Measurements from ENCODE around the gene GLG1. TPM values are rescaled to one million over a fixed set of nuclear protein-coding genes. Genes with fewer than 3 reads are reported as not detected.
A peak's percentile ranks its signal among the peaks of the same experiment; 100 is the strongest.

GLG1 gene
- total RNA-seq, 1 experiment from 2014 or later: 117 TPM

GRCh38 chr16:74652249-74652648, 45.3 kb upstream of the GLG1 start:
- no TSS peak for BruUV-seq (replicated peaks)
- H3K36me3 ChIP-seq (ENCODE audit: low read depth): peaks cover 31% of the 10 kb centered on the region
- TF ChIP-seq CTCF (conservative IDR thresholded peaks at IDR 0.05): no peak
- TF ChIP-seq EZH2 (IDR thresholded peaks at IDR 0.05; ENCODE audit: low read depth): no peak
- H3K4me1 ChIP-seq (replicated peaks; ENCODE audit: insufficient read depth): 0 out of 2 replicates have a peak, but pooled peaks cover 8% of the 10 kb centered on the region
- no peak overlapping the region for H3K27ac ChIP-seq
- H3K9me2 ChIP-seq (ENCODE audit: insufficient read depth): no peaks in the 10 kb centered on the region
- no peak overlapping the region for H3K4me3 ChIP-seq
- CTCF ChIA-PET: interaction anchor here (0.5 kb wide), 1 partner anchor 139 kb away, joined by 3 read pairs; no protein-coding TSS in a partner anchor
- no peak overlapping the region for H3K4me2 ChIP-seq
- POLR2A ChIA-PET (ENCODE audit: unreplicated experiment): interaction anchor here (0.6 kb wide), 1 partner anchor 776 kb away, joined by 3 read pairs; no protein-coding TSS in a partner anchor
- peaks cover 29% of the 10 kb centered on the region for H3F3A ChIP-seq (ENCODE audit: insufficient read depth, low read depth)
- no peak for DNase-seq
- H4K20me1 ChIP-seq (ENCODE audit: insufficient read depth): peaks cover 44% of the 10 kb centered on the region
- intact Hi-C loops (cut with micrococcal nuclease; ENCODE audit: unreplicated experiment): no loop called here
- H2AFZ ChIP-seq: no peak overlapping the region
- no peaks in the 10 kb centered on the region for H3K9me3 ChIP-seq (ENCODE audit: insufficient read depth, low read depth)
- H3K79me2 ChIP-seq (ENCODE audit: low read depth): peaks cover 63% of the 10 kb centered on the region
- H3K27me3 ChIP-seq (ENCODE audit: insufficient read depth, low read depth): no peaks in the 10 kb centered on the region

- BruUV-seq (replicated peaks): no TSS peak
- Histone ChIP-seq H3K4me2 (no peak overlapping the region), H3K27me3 (ENCODE audit: insufficient read depth, low read depth) (no peaks in the 10 kb centered on the region), H3F3A (ENCODE audit: insufficient read depth, low read depth) (peaks cover 25% of the 10 kb centered on the region), H4K20me1 (ENCODE audit: insufficient read depth) (peaks cover 40% of the 10 kb centered on the region), H2AFZ (no peak overlapping the region), H3K4me1 (replicated peaks; ENCODE audit: insufficient read depth) (0 out of 2 replicates have a peak, but pooled peaks cover 8% of the 10 kb centered on the region), H3K27ac (no peak overlapping the region), H3K4me3 (no peak overlapping the region), H3K9me3 (ENCODE audit: insufficient read depth, low read depth) (no peaks in the 10 kb centered on the region), H3K79me2 (ENCODE audit: low read depth) (peaks cover 61% of the 10 kb centered on the region), H3K36me3 (ENCODE audit: low read depth) (peaks cover 28% of the 10 kb centered on the region), H3K9me2 (ENCODE audit: insufficient read depth) (no peaks in the 10 kb centered on the region)
- intact Hi-C loops (cut with micrococcal nuclease; ENCODE audit: unreplicated experiment): no loop called here
- no peak for DNase-seq
- no peak for TF ChIP-seq CTCF (conservative IDR thresholded peaks at IDR 0.05)
- no peak for TF ChIP-seq EZH2 (IDR thresholded peaks at IDR 0.05; ENCODE audit: low read depth)
- ChIA-PET CTCF (interaction anchor here (0.5 kb wide), 1 partner anchor 139 kb away, joined by 3 read pairs; no protein-coding TSS in a partner anchor), POLR2A (ENCODE audit: unreplicated experiment) (interaction anchor here (0.6 kb wide), 1 partner anchor 776 kb away, joined by 3 read pairs; no protein-coding TSS in a partner anchor)
Measured at GRCh38 chr16:74651841-74652240, 44.9 kb upstream of the GLG1 start.

GRCh38 chr16:74650966-74651567, 44.2 kb upstream of the GLG1 start:
- no peak overlapping the region for H3K4me3 ChIP-seq
- CTCF ChIA-PET: no interaction called here
- no peak for DNase-seq
- H3F3A ChIP-seq (ENCODE audit: insufficient read depth, low read depth): peaks cover 23% of the 10 kb centered on the region
- peaks cover 24% of the 10 kb centered on the region for H3K36me3 ChIP-seq (ENCODE audit: low read depth)
- no peaks in the 10 kb centered on the region for H3K27me3 ChIP-seq (ENCODE audit: insufficient read depth, low read depth)
- intact Hi-C loops (cut with micrococcal nuclease; ENCODE audit: unreplicated experiment): no loop called here
- H4K20me1 ChIP-seq (ENCODE audit: insufficient read depth): peaks cover 37% of the 10 kb centered on the region
- H3K9me2 ChIP-seq (ENCODE audit: insufficient read depth): no peaks in the 10 kb centered on the region
- H2AFZ ChIP-seq: no peak overlapping the region
- H3K27ac ChIP-seq: no peak overlapping the region
- BruUV-seq (replicated peaks): no TSS peak
- 0 out of 2 replicates have a peak, but pooled peaks cover 8% of the 10 kb centered on the region for H3K4me1 ChIP-seq (replicated peaks; ENCODE audit: insufficient read depth)
- peak; percentile 76 for TF ChIP-seq CTCF (conservative IDR thresholded peaks at IDR 0.05)
- no peak for TF ChIP-seq EZH2 (IDR thresholded peaks at IDR 0.05; ENCODE audit: low read depth)
- H3K4me2 ChIP-seq: no peak overlapping the region
- POLR2A ChIA-PET (ENCODE audit: unreplicated experiment): no interaction called here
- H3K9me3 ChIP-seq (ENCODE audit: insufficient read depth, low read depth): no peaks in the 10 kb centered on the region
- peaks cover 55% of the 10 kb centered on the region for H3K79me2 ChIP-seq (ENCODE audit: low read depth)

Data from PC-9 (cell line).